ENCODE data around the gene ERC2.

- no peak for TF ChIP-seq POLR2A (IDR thresholded peaks at IDR 0.05)
- TF ChIP-seq CTCF (IDR thresholded peaks at IDR 0.05): no peak
Observed at GRCh38 chr3:56192001-56192400, 276.3 kb downstream of the ERC2 start.

Data from ovary (tissue), 3 donors.